ENCODE data around the gene PIGV.

PIGV gene

DNA sequence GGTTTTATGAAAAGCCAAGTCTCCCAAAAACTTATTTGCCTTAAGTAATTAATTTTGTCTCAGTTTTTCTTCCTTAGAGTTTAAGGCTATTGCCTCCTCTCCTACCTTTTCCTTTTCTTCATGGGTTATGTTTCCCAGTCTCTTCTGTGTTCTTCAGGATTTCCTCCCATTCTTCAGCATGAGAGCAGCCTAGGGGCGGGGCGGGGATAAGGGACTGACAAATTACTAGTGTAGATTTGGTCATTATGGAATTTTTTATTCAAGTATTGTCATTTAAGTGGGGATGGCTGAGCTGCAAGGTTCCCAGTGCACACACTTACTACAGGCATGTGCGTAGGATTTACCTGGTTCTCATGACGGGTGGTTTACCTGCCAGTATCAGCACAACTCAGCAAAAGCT lies 35.2 kb upstream of the PIGV start:
- TF ChIP-seq ZNF677 (tag by site-specific recombination; IDR thresholded peaks at IDR 0.05) (no peak), ZNF596 (tag by site-specific recombination; IDR thresholded peaks at IDR 0.05) (no peak), ZNF530 (tag by site-specific recombination; IDR thresholded peaks at IDR 0.05; ENCODE audit: low read depth) (no peak), ZNF274 (IDR thresholded peaks at IDR 0.05; ENCODE audit: low read length) (no peak), ZNF274 (tag by site-specific recombination; IDR thresholded peaks at IDR 0.05; ENCODE audit: borderline replicate concordance) (no peak), IKZF3 (tag by site-specific recombination; IDR thresholded peaks at IDR 0.05) (no peak), ZNF133 (tag by site-specific recombination; IDR thresholded peaks at IDR 0.05) (no peak), KLF16 (tag by site-specific recombination; IDR thresholded peaks at IDR 0.05) (no peak), ZNF548 (tag by site-specific recombination; IDR thresholded peaks at IDR 0.05) (no peak)
- TF ChIP-seq, protein P1, sequence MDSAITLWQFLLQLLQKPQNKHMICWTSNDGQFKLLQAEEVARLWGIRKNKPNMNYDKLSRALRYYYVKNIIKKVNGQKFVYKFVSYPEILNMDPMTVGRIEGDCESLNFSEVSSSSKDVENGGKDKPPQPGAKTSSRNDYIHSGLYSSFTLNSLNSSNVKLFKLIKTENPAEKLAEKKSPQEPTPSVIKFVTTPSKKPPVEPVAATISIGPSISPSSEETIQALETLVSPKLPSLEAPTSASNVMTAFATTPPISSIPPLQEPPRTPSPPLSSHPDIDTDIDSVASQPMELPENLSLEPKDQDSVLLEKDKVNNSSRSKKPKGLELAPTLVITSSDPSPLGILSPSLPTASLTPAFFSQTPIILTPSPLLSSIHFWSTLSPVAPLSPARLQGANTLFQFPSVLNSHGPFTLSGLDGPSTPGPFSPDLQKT (IDR thresholded peaks at IDR 0.05; ENCODE audit: borderline replicate concordance, low read depth, low read length), result no peak
- TF ChIP-seq, protein P2, sequence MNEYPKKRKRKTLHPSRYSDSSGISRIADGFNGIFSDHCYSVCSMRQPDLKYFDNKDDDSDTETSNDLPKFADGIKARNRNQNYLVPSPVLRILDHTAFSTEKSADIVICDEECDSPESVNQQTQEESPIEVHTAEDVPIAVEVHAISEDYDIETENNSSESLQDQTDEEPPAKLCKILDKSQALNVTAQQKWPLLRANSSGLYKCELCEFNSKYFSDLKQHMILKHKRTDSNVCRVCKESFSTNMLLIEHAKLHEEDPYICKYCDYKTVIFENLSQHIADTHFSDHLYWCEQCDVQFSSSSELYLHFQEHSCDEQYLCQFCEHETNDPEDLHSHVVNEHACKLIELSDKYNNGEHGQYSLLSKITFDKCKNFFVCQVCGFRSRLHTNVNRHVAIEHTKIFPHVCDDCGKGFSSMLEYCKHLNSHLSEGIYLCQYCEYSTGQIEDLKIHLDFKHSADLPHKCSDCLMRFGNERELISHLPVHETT (tag by site-specific recombination; IDR thresholded peaks at IDR 0.05), result no peak
- no peaks in the 10 kb centered on the region for H3K9me3 ChIP-seq (ENCODE audit: control insufficient read depth, insufficient read depth, low read depth, low read length)
- ChIA-PET POLR2A (no interaction called here), CTCF (no interaction called here)
- peaks cover 20 to 87% of the 10 kb centered on the region in 2 experiments for H3K36me3 ChIP-seq (ENCODE audit: control insufficient read depth in 2 of 2, insufficient read depth in 1 of 2, low read length in 2 of 2)
- no peak overlapping the region for H3K4me3 ChIP-seq (ENCODE audit: low read depth, low read length)
- H3K27ac ChIP-seq (ENCODE audit: extremely low read depth, low read depth, low read length), result no peak overlapping the region
- no peaks in the 10 kb centered on the region for H3K4me1 ChIP-seq (ENCODE audit: control insufficient read depth, insufficient read depth, low read length)

DNA sequence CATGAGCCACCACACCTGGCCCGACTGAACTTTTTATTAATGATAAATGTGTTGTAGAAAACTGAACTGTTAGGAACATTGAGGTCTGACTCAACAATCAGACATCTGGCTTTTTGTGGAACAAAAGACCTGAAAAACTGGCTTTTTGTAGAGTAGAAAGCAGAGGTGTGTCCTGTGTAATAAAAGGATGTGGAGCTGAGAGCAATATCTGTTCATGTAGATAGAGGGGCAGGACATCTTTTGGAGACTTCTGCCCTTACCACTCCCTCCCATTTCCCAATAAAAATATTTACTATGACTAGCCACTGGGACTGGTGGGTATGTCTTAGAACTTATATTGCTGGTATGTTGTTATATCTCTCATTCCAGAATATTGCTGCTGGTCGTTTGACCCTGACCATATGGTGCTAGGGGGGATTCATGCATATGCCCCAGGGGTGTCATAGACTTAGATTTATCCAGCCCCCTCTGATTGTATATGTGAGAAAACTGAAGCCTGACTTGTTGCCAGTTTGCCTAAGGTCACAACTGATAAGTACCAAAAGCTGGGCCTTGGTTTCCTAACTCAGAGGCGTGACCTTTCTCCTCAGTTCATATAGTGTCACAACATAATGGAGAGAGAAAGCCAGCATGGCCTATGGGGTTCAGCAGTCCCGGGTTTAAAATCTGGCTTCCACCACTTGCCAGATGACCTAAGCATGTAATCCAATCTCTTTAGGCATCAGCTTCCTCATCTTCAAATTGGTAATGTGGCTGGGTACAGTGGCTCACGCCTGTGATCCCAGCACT lies 33.5 kb upstream of the PIGV start:
- Histone ChIP-seq H3K4me1 (ENCODE audit: control insufficient read depth, insufficient read depth, low read length) (no peaks in the 10 kb centered on the region), H3K27ac (ENCODE audit: extremely low read depth, low read depth, low read length) (no peak overlapping the region), H3K4me3 (ENCODE audit: low read depth, low read length) (no peak overlapping the region), H3K9me3 (ENCODE audit: control insufficient read depth, insufficient read depth, low read depth, low read length) (no peaks in the 10 kb centered on the region), H3K36me3 (ENCODE audit: control insufficient read depth in 2 of 2, insufficient read depth in 1 of 2, low read length in 2 of 2) (peaks cover 25 to 90% of the 10 kb centered on the region in 2 experiments)
- TF ChIP-seq, protein P3, sequence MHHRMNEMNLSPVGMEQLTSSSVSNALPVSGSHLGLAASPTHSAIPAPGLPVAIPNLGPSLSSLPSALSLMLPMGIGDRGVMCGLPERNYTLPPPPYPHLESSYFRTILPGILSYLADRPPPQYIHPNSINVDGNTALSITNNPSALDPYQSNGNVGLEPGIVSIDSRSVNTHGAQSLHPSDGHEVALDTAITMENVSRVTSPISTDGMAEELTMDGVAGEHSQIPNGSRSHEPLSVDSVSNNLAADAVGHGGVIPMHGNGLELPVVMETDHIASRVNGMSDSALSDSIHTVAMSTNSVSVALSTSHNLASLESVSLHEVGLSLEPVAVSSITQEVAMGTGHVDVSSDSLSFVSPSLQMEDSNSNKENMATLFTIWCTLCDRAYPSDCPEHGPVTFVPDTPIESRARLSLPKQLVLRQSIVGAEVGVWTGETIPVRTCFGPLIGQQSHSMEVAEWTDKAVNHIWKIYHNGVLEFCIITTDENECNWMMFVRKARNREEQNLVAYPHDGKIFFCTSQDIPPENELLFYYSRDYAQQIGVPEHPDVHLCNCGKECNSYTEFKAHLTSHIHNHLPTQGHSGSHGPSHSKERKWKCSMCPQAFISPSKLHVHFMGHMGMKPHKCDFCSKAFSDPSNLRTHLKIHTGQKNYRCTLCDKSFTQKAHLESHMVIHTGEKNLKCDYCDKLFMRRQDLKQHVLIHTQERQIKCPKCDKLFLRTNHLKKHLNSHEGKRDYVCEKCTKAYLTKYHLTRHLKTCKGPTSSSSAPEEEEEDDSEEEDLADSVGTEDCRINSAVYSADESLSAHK (tag by site-specific recombination; IDR thresholded peaks at IDR 0.05), result no peak
- TF ChIP-seq ZNF404 (tag by site-specific recombination; IDR thresholded peaks at IDR 0.05) (no peak), SP2 (tag by site-specific recombination; IDR thresholded peaks at IDR 0.05) (no peak), ZNF366 (tag by site-specific recombination; conservative IDR thresholded peaks at IDR 0.05) (no peak), KLF1 (tag by site-specific recombination; IDR thresholded peaks at IDR 0.05) (no peak), ZNF585B (tag by site-specific recombination; IDR thresholded peaks at IDR 0.05) (no peak), KLF8 (tag by site-specific recombination; IDR thresholded peaks at IDR 0.05) (no peak), ZNF600 (tag by site-specific recombination; IDR thresholded peaks at IDR 0.05) (no peak), ZNF791 (tag by site-specific recombination; IDR thresholded peaks at IDR 0.05) (no peak), ZNF544 (tag by site-specific recombination; IDR thresholded peaks at IDR 0.05) (no peak), SCRT2 (tag by site-specific recombination; IDR thresholded peaks at IDR 0.05) (no peak), YY2 (tag by site-specific recombination; IDR thresholded peaks at IDR 0.05) (no peak), ZNF707 (tag by site-specific recombination; IDR thresholded peaks at IDR 0.05) (no peak)
- TF ChIP-seq, protein P4, sequence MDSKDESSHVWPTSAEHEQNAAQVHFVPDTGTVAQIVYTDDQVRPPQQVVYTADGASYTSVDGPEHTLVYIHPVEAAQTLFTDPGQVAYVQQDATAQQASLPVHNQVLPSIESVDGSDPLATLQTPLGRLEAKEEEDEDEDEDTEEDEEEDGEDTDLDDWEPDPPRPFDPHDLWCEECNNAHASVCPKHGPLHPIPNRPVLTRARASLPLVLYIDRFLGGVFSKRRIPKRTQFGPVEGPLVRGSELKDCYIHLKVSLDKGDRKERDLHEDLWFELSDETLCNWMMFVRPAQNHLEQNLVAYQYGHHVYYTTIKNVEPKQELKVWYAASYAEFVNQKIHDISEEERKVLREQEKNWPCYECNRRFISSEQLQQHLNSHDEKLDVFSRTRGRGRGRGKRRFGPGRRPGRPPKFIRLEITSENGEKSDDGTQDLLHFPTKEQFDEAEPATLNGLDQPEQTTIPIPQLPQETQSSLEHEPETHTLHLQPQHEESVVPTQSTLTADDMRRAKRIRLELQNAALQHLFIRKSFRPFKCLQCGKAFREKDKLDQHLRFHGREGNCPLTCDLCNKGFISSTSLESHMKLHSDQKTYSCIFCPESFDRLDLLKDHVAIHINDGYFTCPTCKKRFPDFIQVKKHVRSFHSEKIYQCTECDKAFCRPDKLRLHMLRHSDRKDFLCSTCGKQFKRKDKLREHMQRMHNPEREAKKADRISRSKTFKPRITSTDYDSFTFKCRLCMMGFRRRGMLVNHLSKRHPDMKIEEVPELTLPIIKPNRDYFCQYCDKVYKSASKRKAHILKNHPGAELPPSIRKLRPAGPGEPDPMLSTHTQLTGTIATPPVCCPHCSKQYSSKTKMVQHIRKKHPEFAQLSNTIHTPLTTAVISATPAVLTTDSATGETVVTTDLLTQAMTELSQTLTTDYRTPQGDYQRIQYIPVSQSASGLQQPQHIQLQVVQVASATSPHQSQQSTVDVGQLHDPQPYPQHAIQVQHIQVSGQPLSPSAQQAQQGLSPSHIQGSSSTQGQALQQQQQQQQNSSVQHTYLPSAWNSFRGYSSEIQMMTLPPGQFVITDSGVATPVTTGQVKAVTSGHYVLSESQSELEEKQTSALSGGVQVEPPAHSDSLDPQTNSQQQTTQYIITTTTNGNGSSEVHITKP (tag by site-specific recombination; IDR thresholded peaks at IDR 0.05), result no peak
- TF ChIP-seq, protein P5, sequence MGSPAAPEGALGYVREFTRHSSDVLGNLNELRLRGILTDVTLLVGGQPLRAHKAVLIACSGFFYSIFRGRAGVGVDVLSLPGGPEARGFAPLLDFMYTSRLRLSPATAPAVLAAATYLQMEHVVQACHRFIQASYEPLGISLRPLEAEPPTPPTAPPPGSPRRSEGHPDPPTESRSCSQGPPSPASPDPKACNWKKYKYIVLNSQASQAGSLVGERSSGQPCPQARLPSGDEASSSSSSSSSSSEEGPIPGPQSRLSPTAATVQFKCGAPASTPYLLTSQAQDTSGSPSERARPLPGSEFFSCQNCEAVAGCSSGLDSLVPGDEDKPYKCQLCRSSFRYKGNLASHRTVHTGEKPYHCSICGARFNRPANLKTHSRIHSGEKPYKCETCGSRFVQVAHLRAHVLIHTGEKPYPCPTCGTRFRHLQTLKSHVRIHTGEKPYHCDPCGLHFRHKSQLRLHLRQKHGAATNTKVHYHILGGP (tag by site-specific recombination; IDR thresholded peaks at IDR 0.05), result no peak
- CTCF ChIA-PET, result interaction anchor here (0.7 to 1.8 kb wide), 3 partner anchors 10 to 152 kb away, joined by 3 to 4 read pairs (median 3); no protein-coding TSS in a partner anchor
- POLR2A ChIA-PET, result interaction anchor here (0.6 to 1.0 kb wide), 3 partner anchors 10 to 57 kb away, joined by 3 to 6 read pairs (median 3); no protein-coding TSS in a partner anchor
